GM12878 (cell line): ENCODE results near the gene ASB2. TPM values are rescaled to one million over a fixed set of nuclear protein-coding genes. Genes with fewer than 3 reads are reported as not detected.
A peak's percentile ranks its signal among the peaks of the same experiment; 100 is the strongest.

Experiments
- ATAC-seq: fragments of 200-7000 bp; cut with Tn5 transposase; 3 replicates; pipeline ENCODE4 v1.9.1; 2020; ENCODE audit warnings: mild to moderate bottlenecking, moderate library complexity
- BruUV-seq: library from RNA; stranded (reverse); fragments of 400-500 nt; replicated peaks from 2 replicates; lab custom pipeline; 2021; lab: Mats Ljungman, UMichigan
- CTCF ChIA-PET: fragments of 300-600 bp; sonication (Branson Sonifier 250); formaldehyde crosslinking; extraction: SDS; loops from one replicate; lab custom pipeline; 2021; ENCODE audit warnings: inconsistent platforms; lab: Yijun Ruan, JAX
- POLR2A ChIA-PET: fragments of 350-600 bp; formaldehyde crosslinking; extraction: SDS; loops from one replicate; lab custom pipeline; 2021; ENCODE audit warnings: inconsistent platforms; lab: Charles Lee
- RAD21 ChIA-PET: fragments of 300-600 bp; sonication (Branson Sonifier 250); formaldehyde crosslinking; loops from one replicate; lab custom pipeline; 2023; ENCODE audit warnings: antibody characterized with exemption; ENCODE audit not compliant: unreplicated experiment; lab: Charles Lee
- SMC1A ChIA-PET: fragments of 300-600 bp; sonication (Branson Sonifier 250); formaldehyde crosslinking; loops from one replicate; lab custom pipeline; 2023; ENCODE audit not compliant: unreplicated experiment, uncharacterized antibody; lab: Charles Lee
- DNase-seq: peaks from one replicate; pipeline ENCODE4 v3.0.0-alpha.2; 2011; ENCODE audit warnings: low read depth, low spot score
- FAIRE-seq: peaks from 3 replicates; lab custom pipeline; 2011; peaks lifted over from hg19 to GRCh38; lab: Jason Lieb, UNC
- H2AFZ ChIP-seq: 2 replicates; pipeline ENCODE4 v1.6.0; 2011; ENCODE audit warnings: low read depth, low read length, control low read depth; ENCODE audit not compliant: control insufficient read depth
- H3K27ac ChIP-seq: 2 replicates; pipeline ENCODE4 v1.5.1; 2011; ENCODE audit warnings: control low read depth; ENCODE audit not compliant: control insufficient read depth, insufficient read depth
- H3K27me3 ChIP-seq, 2 experiments: replicated peaks in 1 of 2; 2 replicates each; pipeline versions ENCODE4 v1.6.0 to v1.6.1; 2011; ENCODE audit warnings: low read length in 1 of 2; ENCODE audit not compliant: control insufficient read depth in 2 of 2, insufficient read depth in 2 of 2
- H3K36me3 ChIP-seq, 2 experiments: 2 replicates each; pipeline ENCODE4 v1.5.1; 2011; ENCODE audit warnings: low read length in 1 of 2; ENCODE audit not compliant: control insufficient read depth in 2 of 2, insufficient read depth in 2 of 2
- H3K4me1 ChIP-seq: 2 replicates; pipeline ENCODE4 v1.6.1; 2011; ENCODE audit warnings: mild to moderate bottlenecking, low read length, moderate library complexity, mixed read lengths; ENCODE audit not compliant: control insufficient read depth, insufficient read depth
- H3K4me2 ChIP-seq: 2 replicates; pipeline ENCODE4 v1.6.0; 2011; ENCODE audit warnings: control low read depth; ENCODE audit not compliant: control insufficient read depth, insufficient read depth
- H3K4me3 ChIP-seq: fragments of 200-600 bp; sonication (generic); 2 replicates; pipeline ENCODE4 v1.5.1; 2016
- H3K79me2 ChIP-seq: 2 replicates; pipeline ENCODE4 v1.6.0; 2011; ENCODE audit warnings: low read length; ENCODE audit not compliant: control insufficient read depth, insufficient read depth
- H3K9ac ChIP-seq: 2 replicates; pipeline ENCODE4 v1.8.0; 2011; ENCODE audit warnings: low read length, control low read depth, mixed read lengths; ENCODE audit not compliant: control insufficient read depth, insufficient read depth
- H3K9me3 ChIP-seq: replicated peaks from 3 replicates; pipeline ENCODE4 v1.5.1; 2011; ENCODE audit warnings: mild to moderate bottlenecking, low read length; ENCODE audit not compliant: control insufficient read depth, insufficient read depth
- H4K20me1 ChIP-seq: 2 replicates; pipeline ENCODE4 v1.6.0; 2011; ENCODE audit not compliant: control insufficient read depth, insufficient read depth
- CEBPB ChIP-seq, 2 experiments: fragments of 150-350 bp in 1 of 2; IDR thresholded peaks; 2 replicates each; pipeline ENCODE4 v1.6.1; 2012 to 2014; ENCODE audit warnings: low read depth in 2 of 2, low read length in 2 of 2, borderline replicate concordance in 1 of 2, inconsistent platforms in 1 of 2
- ELK1 ChIP-seq: IDR thresholded peaks from 2 replicates; pipeline ENCODE4 v1.6.1; 2012; ENCODE audit warnings: low read depth, low read length, improper control_type of control experiment
- IKZF2 ChIP-seq, 2 experiments: fragments of 450-650 bp; IDR thresholded peaks; 2 replicates each; pipeline ENCODE4 v1.6.1; 2017; ENCODE audit warnings: mild to moderate bottlenecking in 2 of 2, moderate library complexity in 2 of 2
- MXI1 ChIP-seq: fragments of 150-350 bp; IDR thresholded peaks from 2 replicates; pipeline ENCODE4 v1.6.1; 2011; ENCODE audit warnings: low read depth, mild to moderate bottlenecking, inconsistent platforms, low read length, improper control_type of control experiment
- NFYA ChIP-seq: IDR thresholded peaks from 2 replicates; pipeline ENCODE4 v1.6.1; 2011; ENCODE audit warnings: low read depth, mild to moderate bottlenecking, low read length, improper control_type of control experiment, borderline replicate concordance
- PBX3 ChIP-seq: IDR thresholded peaks from 2 replicates; pipeline ENCODE4 v1.6.1; 2011; ENCODE audit warnings: mild to moderate bottlenecking, low read depth, low read length, moderate library complexity; ENCODE audit not compliant: insufficient replicate concordance
- TCF7 ChIP-seq: IDR thresholded peaks from 2 replicates; pipeline ENCODE4 v1.6.1; 2014; ENCODE audit warnings: antibody characterized with exemption, borderline replicate concordance
- WGBS: methylation state at CpG from one replicate; pipeline ENCODE4 v1.1.6; 2016; ENCODE audit warnings: low lambda C conversion rate; ENCODE audit not compliant: insufficient replicate concordance, insufficient coverage; ENCODE audit errors: missing lambda C conversion rate; 5-methylcytosine and 5-hydroxymethylcytosine counted together
- in situ Hi-C: fragments of 300-500 bp; cut with MboI; formaldehyde crosslinking; loops from 9 replicates; pipeline ENCODE4 v1.14.3; 2018; ENCODE audit warnings: mixed read lengths
- intact Hi-C: fragments of 100-400 bp; cut with micrococcal nuclease; formaldehyde crosslinking; loops from one replicate; pipeline ENCODE4 v1.14.2; 2022; ENCODE audit not compliant: unreplicated experiment
- polyA plus RNA-seq, 11 experiments: library from polyadenylated mRNA; depleted of rRNA in 4 of 11; unstranded in 6 of 11; stranded (reverse) in 5 of 11; fragments of >200 nt; fragmentation: Nextera tagmentation in 4 of 11; fragmentation: Illumina TruSeq in 1 of 11; extraction: Ambion mirVana in 4 of 11; extraction: Trizol in 1 of 11; gene quantifications; 1 replicate in 1 of 11; 2 replicates in 10 of 11; pipeline versions ENCODE4 v1.2.1 to v1.2.3, GENCODE V29; 2011 to 2016; ENCODE audit warnings: inconsistent platforms in 2 of 11, missing spikeins in 2 of 11, low read depth in 1 of 11
- total RNA-seq, 4 experiments: library from RNA; depleted of rRNA in 3 of 4; stranded (reverse); fragments of >200 nt in 3 of 4; fragmentation: Illumina TruSeq in 1 of 4; extraction: Trizol in 1 of 4; gene quantifications; 2 replicates each; pipeline versions ENCODE4 v1.2.1 to v1.2.3, GENCODE V29; 2013 to 2021
- TF ChIP-seq, protein P1 (sequence below): fragments of 450-650 bp; IDR thresholded peaks from 2 replicates; pipeline ENCODE4 v1.6.1; 2017; ENCODE audit warnings: mild to moderate bottlenecking, moderate library complexity
- TF ChIP-seq, protein P2 (sequence below): fragments of 450-650 bp; IDR thresholded peaks from 2 replicates; pipeline ENCODE4 v1.6.1; 2016; ENCODE audit warnings: mild to moderate bottlenecking
- TF ChIP-seq, protein P3 (sequence below): IDR thresholded peaks from 2 replicates; pipeline ENCODE4 v1.6.1; 2012; ENCODE audit warnings: low read depth, low read length, improper control_type of control experiment

Gene ASB2
- total and polyA plus RNA-seq, 10 of the 15 experiments (the other 5 are each of a cell fraction or from before 2014, with no cell fraction given), result 3.0 to 54.8 (median 33.5) TPM

GRCh38 chr14:93970965-93971634 lies 5.3 kb downstream of the ASB2 start (continued):
- TF ChIP-seq, protein P1, sequence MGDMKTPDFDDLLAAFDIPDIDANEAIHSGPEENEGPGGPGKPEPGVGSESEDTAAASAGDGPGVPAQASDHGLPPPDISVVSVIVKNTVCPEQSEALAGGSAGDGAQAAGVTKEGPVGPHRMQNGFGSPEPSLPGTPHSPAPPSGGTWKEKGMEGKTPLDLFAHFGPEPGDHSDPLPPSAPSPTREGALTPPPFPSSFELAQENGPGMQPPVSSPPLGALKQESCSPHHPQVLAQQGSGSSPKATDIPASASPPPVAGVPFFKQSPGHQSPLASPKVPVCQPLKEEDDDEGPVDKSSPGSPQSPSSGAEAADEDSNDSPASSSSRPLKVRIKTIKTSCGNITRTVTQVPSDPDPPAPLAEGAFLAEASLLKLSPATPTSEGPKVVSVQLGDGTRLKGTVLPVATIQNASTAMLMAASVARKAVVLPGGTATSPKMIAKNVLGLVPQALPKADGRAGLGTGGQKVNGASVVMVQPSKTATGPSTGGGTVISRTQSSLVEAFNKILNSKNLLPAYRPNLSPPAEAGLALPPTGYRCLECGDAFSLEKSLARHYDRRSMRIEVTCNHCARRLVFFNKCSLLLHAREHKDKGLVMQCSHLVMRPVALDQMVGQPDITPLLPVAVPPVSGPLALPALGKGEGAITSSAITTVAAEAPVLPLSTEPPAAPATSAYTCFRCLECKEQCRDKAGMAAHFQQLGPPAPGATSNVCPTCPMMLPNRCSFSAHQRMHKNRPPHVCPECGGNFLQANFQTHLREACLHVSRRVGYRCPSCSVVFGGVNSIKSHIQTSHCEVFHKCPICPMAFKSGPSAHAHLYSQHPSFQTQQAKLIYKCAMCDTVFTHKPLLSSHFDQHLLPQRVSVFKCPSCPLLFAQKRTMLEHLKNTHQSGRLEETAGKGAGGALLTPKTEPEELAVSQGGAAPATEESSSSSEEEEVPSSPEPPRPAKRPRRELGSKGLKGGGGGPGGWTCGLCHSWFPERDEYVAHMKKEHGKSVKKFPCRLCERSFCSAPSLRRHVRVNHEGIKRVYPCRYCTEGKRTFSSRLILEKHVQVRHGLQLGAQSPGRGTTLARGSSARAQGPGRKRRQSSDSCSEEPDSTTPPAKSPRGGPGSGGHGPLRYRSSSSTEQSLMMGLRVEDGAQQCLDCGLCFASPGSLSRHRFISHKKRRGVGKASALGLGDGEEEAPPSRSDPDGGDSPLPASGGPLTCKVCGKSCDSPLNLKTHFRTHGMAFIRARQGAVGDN, result no peak; the same call in none of the 2 replicates
- no peak for TF ChIP-seq NFYA

- DNase-seq (no peak), ATAC-seq (peak; percentile 66), FAIRE-seq (peak; percentile 7)
- H2AFZ ChIP-seq, result peak overlapping the region; percentile 52
- H3K4me3 ChIP-seq, result peak overlapping the region; percentile 37; the same call in 1 of the 2 replicates
- no peaks in the 10 kb centered on the region for H3K27me3 ChIP-seq
- H3K27ac ChIP-seq, result peak overlapping the region; percentile 85
- RAD21 ChIA-PET, result interaction anchor here (1.0 to 16.9 kb wide), 12 partner anchors 9 to 41 kb away, joined by 3 to 324 read pairs (median 7); partner anchors contain the start of gene CCDC197
- CTCF ChIA-PET, result interaction anchor here (1.0 to 20.8 kb wide), 16 partner anchors 9 to 167 kb away, joined by 3 to 399 read pairs (median 10); partner anchors contain the start of gene CCDC197
- in situ Hi-C loops, result loop anchor here (10.0 to 25.0 kb wide), 3 partner anchors 1208 to 1692 kb away; partner anchors contain the start of gene SYNE3
- H3K4me2 ChIP-seq, result peak overlapping the region; percentile 91
- H3K79me2 ChIP-seq, result no peaks in the 10 kb centered on the region
- TSS peak; percentile 68 for BruUV-seq
- H3K9ac ChIP-seq, result peak overlapping the region; percentile 61
- intact Hi-C loops, result loop anchor here (2.0 kb wide), 2 partner anchors 16 to 30 kb away; no protein-coding TSS in a partner anchor
- POLR2A ChIA-PET, result interaction anchor here (1.1 to 6.4 kb wide), 9 partner anchors 8 to 31 kb away, joined by 3 to 128 read pairs (median 4); no protein-coding TSS in a partner anchor
- no peaks in the 10 kb centered on the region; the same call in 1 of the 3 replicates for H3K9me3 ChIP-seq
- H3K36me3 ChIP-seq, result no peaks in the 10 kb centered on the region
- H4K20me1 ChIP-seq, result no peaks in the 10 kb centered on the region
- 32% methylated on average over 9 of the region's 9 CpGs for WGBS
- SMC1A ChIA-PET, result interaction anchor here (0.6 to 20.2 kb wide), 11 partner anchors 8 to 1510 kb away, joined by 3 to 409 read pairs (median 10); partner anchors contain the start of gene CCDC197
- H3K4me1 ChIP-seq, result peaks cover 92% of the 10 kb centered on the region
- TF ChIP-seq PBX3, result no peak
- no peak for TF ChIP-seq IKZF2 (IDR thresholded peaks at IDR 0.05)
- TF ChIP-seq CEBPB (IDR thresholded peaks at IDR 0.05; ENCODE audit: borderline replicate concordance in 1 of 2, low read depth in 2 of 2, low read length in 2 of 2), result no peak
- TF ChIP-seq, protein P2, sequence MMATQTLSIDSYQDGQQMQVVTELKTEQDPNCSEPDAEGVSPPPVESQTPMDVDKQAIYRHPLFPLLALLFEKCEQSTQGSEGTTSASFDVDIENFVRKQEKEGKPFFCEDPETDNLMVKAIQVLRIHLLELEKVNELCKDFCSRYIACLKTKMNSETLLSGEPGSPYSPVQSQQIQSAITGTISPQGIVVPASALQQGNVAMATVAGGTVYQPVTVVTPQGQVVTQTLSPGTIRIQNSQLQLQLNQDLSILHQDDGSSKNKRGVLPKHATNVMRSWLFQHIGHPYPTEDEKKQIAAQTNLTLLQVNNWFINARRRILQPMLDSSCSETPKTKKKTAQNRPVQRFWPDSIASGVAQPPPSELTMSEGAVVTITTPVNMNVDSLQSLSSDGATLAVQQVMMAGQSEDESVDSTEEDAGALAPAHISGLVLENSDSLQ, result no peak
- 0 out of 2 replicates have a peak, but pooled peaks have one; percentile 27 for TF ChIP-seq TCF7
- TF ChIP-seq MXI1, result no peak
- TF ChIP-seq, protein P3, sequence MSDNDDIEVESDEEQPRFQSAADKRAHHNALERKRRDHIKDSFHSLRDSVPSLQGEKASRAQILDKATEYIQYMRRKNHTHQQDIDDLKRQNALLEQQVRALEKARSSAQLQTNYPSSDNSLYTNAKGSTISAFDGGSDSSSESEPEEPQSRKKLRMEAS, result peak; percentile 17; the same call in 1 of the 2 replicates
- TF ChIP-seq ELK1, result no peak
These were observed 5.8 kb downstream of the ASB2 start for GRCh38 chr14:93970585-93970964.
